ENCODE results near the gene CIITA.
"Not testable (repeated sequence)": the region's sequence is repeated elsewhere in the genome, so short reads cannot be mapped to it uniquely, and the experiment has no call there.

The CIITA gene

GRCh38 chr16:10964891-10965326 lies 87.9 kb downstream of the CIITA start:
- H3K4me3 ChIP-seq (ENCODE audit: low read depth, low read length): no peak overlapping the region
- CTCF ChIA-PET: interaction anchor here (0.6 to 20.1 kb wide), 30 partner anchors 14 to 750 kb away, joined by 3 to 492 read pairs (median 6); partner anchors contain the start of genes CLEC16A and SOCS1
- TF ChIP-seq CTCF (IDR thresholded peaks at IDR 0.05; ENCODE audit: insufficient read depth, low read length, missing control alignments): no peak
- DNase-seq (ENCODE audit: low read depth, low spot score): no peak
- POLR2A ChIA-PET: interaction anchor here (4.9 kb wide), 1 partner anchor 291 kb away, joined by 42 read pairs; the partner anchor contains the start of gene SOCS1

GRCh38 chr16:10965440-10966061 lies 88.5 kb downstream of the CIITA start:
- TF ChIP-seq CTCF (IDR thresholded peaks at IDR 0.05; ENCODE audit: insufficient read depth, low read length, missing control alignments): no peak
- H3K4me3 ChIP-seq (ENCODE audit: low read depth, low read length): no peak overlapping the region
- ChIA-PET CTCF (interaction anchor here (0.6 to 20.1 kb wide), 17 partner anchors 15 to 750 kb away, joined by 3 to 492 read pairs (median 9); partner anchors contain the start of genes CLEC16A and SOCS1), POLR2A (interaction anchor here (4.9 kb wide), 1 partner anchor 290 kb away, joined by 42 read pairs; the partner anchor contains the start of gene SOCS1)
- DNase-seq (ENCODE audit: low read depth, low spot score): no peak

GRCh38 chr16:10966129-10966528 lies 89.1 kb downstream of the CIITA start:
- CTCF ChIA-PET: interaction anchor here (0.8 to 20.1 kb wide), 9 partner anchors 15 to 749 kb away, joined by 3 to 492 read pairs (median 31); partner anchors contain the start of genes CLEC16A and SOCS1
- DNase-seq (ENCODE audit: low read depth, low spot score): no peak
- H3K4me3 ChIP-seq (ENCODE audit: low read depth, low read length): no peak overlapping the region
- TF ChIP-seq CTCF (IDR thresholded peaks at IDR 0.05; ENCODE audit: insufficient read depth, low read length, missing control alignments): no peak
- POLR2A ChIA-PET: no interaction called here

- CTCF ChIA-PET: interaction anchor here (0.8 to 20.1 kb wide), 7 partner anchors 16 to 440 kb away, joined by 3 to 492 read pairs (median 8); partner anchors contain the start of genes CLEC16A and SOCS1
- H3K4me3 ChIP-seq (ENCODE audit: low read depth, low read length); POLR2A ChIA-PET; DNase-seq (ENCODE audit: low read depth, low spot score): not testable (repeated sequence)
These were observed 89.6 kb downstream of the CIITA start for GRCh38 chr16:10966559-10966958.

GRCh38 chr16:10967986-10968385 lies 91.0 kb downstream of the CIITA start:
- POLR2A ChIA-PET: interaction anchor here (2.2 kb wide), 1 partner anchor 288 kb away, joined by 18 read pairs; the partner anchor contains the start of gene SOCS1
- DNase-seq (ENCODE audit: low read depth, low spot score): no peak
- CTCF ChIA-PET: interaction anchor here (0.7 to 20.1 kb wide), 11 partner anchors 9 to 673 kb away, joined by 3 to 492 read pairs (median 4); partner anchors contain the start of genes CLEC16A and SOCS1
- TF ChIP-seq CTCF (IDR thresholded peaks at IDR 0.05; ENCODE audit: insufficient read depth, low read length, missing control alignments): no peak
- H3K4me3 ChIP-seq (ENCODE audit: low read depth, low read length): no peak overlapping the region

GRCh38 chr16:10968498-10968897 lies 91.5 kb downstream of the CIITA start:
- ChIA-PET POLR2A (interaction anchor here (2.2 kb wide), 1 partner anchor 287 kb away, joined by 18 read pairs; the partner anchor contains the start of gene SOCS1), CTCF (interaction anchor here (0.7 to 20.1 kb wide), 11 partner anchors 9 to 673 kb away, joined by 3 to 492 read pairs (median 4); partner anchors contain the start of genes CLEC16A and SOCS1)

More at GRCh38 chr16:10968498-10968897, 91.5 kb downstream of the CIITA start:
- no peak overlapping the region for H3K4me3 ChIP-seq (ENCODE audit: low read depth, low read length)
- no peak for DNase-seq (ENCODE audit: low read depth, low spot score)
- no peak for TF ChIP-seq CTCF (IDR thresholded peaks at IDR 0.05; ENCODE audit: insufficient read depth, low read length, missing control alignments)
